SK-N-SH treated with all-trans-retinoic acid at 6 μM for 48 hours (cell line): ENCODE measurements around the gene DOK6.

Experiments used
- ATAC-seq: fragments of 200-7000 bp; cut with Tn5 transposase; 3 replicates; pipeline ENCODE4 v1.9.1; 2020; ENCODE audit warnings: mild to moderate bottlenecking, moderate library complexity
- ARNTL ChIP-seq: fragments of 450-650 bp; formaldehyde crosslinking; IDR thresholded peaks from 2 replicates; pipeline ENCODE4 v1.5.0; 2020; ENCODE audit warnings: low read depth, mild to moderate bottlenecking, moderate library complexity, borderline replicate concordance
- BACH2 ChIP-seq: fragments of 250-450 bp; sonication (Bioruptor Pico); IDR thresholded peaks from 2 replicates; pipeline ENCODE4 v1.9.0; 2021; ENCODE audit warnings: mild to moderate bottlenecking, borderline replicate concordance
- CSDC2 ChIP-seq: fragments of 250-450 bp; sonication (Bioruptor Pico); IDR thresholded peaks from 2 replicates; pipeline ENCODE4 v1.5.0; 2020; ENCODE audit warnings: mild to moderate bottlenecking, moderate library complexity
- ESRRG ChIP-seq: fragments of 250-450 bp; sonication (Bioruptor Pico); IDR thresholded peaks from 2 replicates; pipeline ENCODE4 v1.6.1; 2021; ENCODE audit warnings: mild to moderate bottlenecking
- GLIS3 ChIP-seq: fragments of 250-450 bp; sonication (Bioruptor Pico); IDR thresholded peaks from 2 replicates; pipeline ENCODE4 v1.5.0; 2020; ENCODE audit warnings: mild to moderate bottlenecking, moderate library complexity
- ISL1 ChIP-seq: fragments of 250-450 bp; sonication (Bioruptor Pico); IDR thresholded peaks from 2 replicates; pipeline ENCODE4 v2.1.2; 2022; ENCODE audit warnings: mild to moderate bottlenecking, moderate library complexity
- OSR1 ChIP-seq: fragments of 250-450 bp; sonication (Bioruptor Pico); IDR thresholded peaks from 2 replicates; pipeline ENCODE4 v1.8.0; 2022; ENCODE audit warnings: moderate library complexity, mild to moderate bottlenecking, inconsistent platforms
- PPARA ChIP-seq: fragments of 250-450 bp; sonication (Bioruptor Pico); IDR thresholded peaks from 2 replicates; pipeline ENCODE4 v1.5.0; 2020; ENCODE audit warnings: mild to moderate bottlenecking, borderline replicate concordance
- RARB ChIP-seq: fragments of 250-450 bp; sonication (Bioruptor Pico); IDR thresholded peaks from 2 replicates; pipeline ENCODE4 v1.8.0; 2021; ENCODE audit warnings: mild to moderate bottlenecking, moderate library complexity
- SNAI2 ChIP-seq: fragments of 250-450 bp; sonication (Bioruptor Pico); IDR thresholded peaks from 2 replicates; pipeline ENCODE4 v1.5.0; 2020; ENCODE audit warnings: mild to moderate bottlenecking, moderate library complexity
- TCF4 ChIP-seq: fragments of 250-450 bp; sonication (Bioruptor Pico); IDR thresholded peaks from 2 replicates; pipeline ENCODE4 v1.8.0; 2021; ENCODE audit warnings: mild to moderate bottlenecking, moderate library complexity, borderline replicate concordance
- TOX ChIP-seq: fragments of 250-450 bp; sonication (Bioruptor Pico); IDR thresholded peaks from 2 replicates; pipeline ENCODE4 v1.8.0; 2021; ENCODE audit warnings: mild to moderate bottlenecking, moderate library complexity, borderline replicate concordance
- ZFP3 ChIP-seq: fragments of 250-450 bp; sonication (Bioruptor Pico); IDR thresholded peaks from 2 replicates; pipeline ENCODE4 v1.5.0; 2020; ENCODE audit warnings: mild to moderate bottlenecking, moderate library complexity
- ZFP30 ChIP-seq: fragments of 450-650 bp; formaldehyde crosslinking; IDR thresholded peaks from 2 replicates; pipeline ENCODE4 v1.5.0; 2022; ENCODE audit warnings: mild to moderate bottlenecking, moderate library complexity
- ZNF565 ChIP-seq: fragments of 450-650 bp; formaldehyde crosslinking; conservative IDR thresholded peaks from 2 replicates; pipeline ENCODE4 v1.5.0; 2020; ENCODE audit warnings: low read depth, mild to moderate bottlenecking, moderate library complexity
- ZNF70 ChIP-seq: fragments of 450-650 bp; formaldehyde crosslinking; IDR thresholded peaks from 2 replicates; pipeline ENCODE4 v1.5.0; 2020; ENCODE audit warnings: mild to moderate bottlenecking, moderate library complexity
- ZNF8 ChIP-seq: fragments of 450-650 bp; formaldehyde crosslinking; IDR thresholded peaks from 2 replicates; pipeline ENCODE4 v1.5.0; 2020; ENCODE audit warnings: mild to moderate bottlenecking, moderate library complexity
- TF ChIP-seq, protein P1 (sequence below): fragments of 250-450 bp; sonication (Bioruptor Pico); IDR thresholded peaks from 2 replicates; pipeline ENCODE4 v1.8.0; 2020; ENCODE audit warnings: mild to moderate bottlenecking, moderate library complexity, borderline replicate concordance
- TF ChIP-seq, protein P2 (sequence below): fragments of 250-450 bp; sonication (Bioruptor Pico); IDR thresholded peaks from 2 replicates; pipeline ENCODE4 v1.5.1; 2020; ENCODE audit warnings: low read depth, mild to moderate bottlenecking, moderate library complexity
- TF ChIP-seq, protein P3 (sequence below): fragments of 250-450 bp; sonication (Bioruptor Pico); IDR thresholded peaks from 2 replicates; pipeline ENCODE4 v1.5.1; 2021; ENCODE audit warnings: mild to moderate bottlenecking, moderate library complexity
- TF ChIP-seq, protein P4 (sequence below): fragments of 250-450 bp; sonication (Bioruptor Pico); IDR thresholded peaks from 2 replicates; pipeline ENCODE4 v1.5.0; 2020; ENCODE audit warnings: mild to moderate bottlenecking, moderate library complexity

DOK6 gene

DNA sequence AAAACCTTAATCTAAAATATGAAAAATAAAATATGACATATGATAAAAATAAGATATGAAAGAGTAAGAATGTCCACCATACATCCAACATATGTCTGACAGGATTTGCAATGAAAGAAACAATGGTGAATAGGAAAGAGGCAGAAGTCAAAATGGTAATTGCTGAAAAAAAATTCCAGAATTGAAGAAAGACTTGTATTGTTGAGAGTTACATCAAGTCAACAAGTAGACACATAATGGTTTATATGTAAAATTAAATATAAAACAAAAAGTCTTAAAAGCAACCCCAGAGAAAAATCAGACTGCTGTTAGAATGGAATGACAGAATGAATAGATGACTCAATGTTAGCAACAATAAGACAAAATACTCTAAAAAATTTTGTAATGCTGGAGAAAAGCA, 255.1 kb downstream of the DOK6 start:
- no peak for ATAC-seq

DNA sequence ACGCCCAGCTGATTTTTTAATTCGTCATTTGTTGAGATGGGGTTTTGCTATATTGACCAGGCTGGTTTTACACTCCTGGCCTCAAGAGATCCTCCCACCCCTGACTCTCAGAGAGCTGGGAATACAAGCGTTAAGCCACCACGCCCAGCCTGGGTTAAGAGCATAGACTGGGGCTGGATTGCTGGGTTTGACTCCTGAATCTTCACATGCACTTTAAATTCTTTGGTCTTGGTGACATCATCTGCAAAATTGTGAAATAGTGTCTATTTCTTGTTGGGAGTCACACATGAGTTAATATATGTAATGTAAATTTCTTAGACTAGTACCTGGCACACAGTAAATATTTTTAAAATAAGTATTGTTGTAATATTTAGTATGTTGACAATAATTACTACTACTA, 257.4 kb downstream of the DOK6 start:
- ATAC-seq: no peak
- TF ChIP-seq TCF4 (CRISPR knock-in tag): no peak
- no peak for TF ChIP-seq ZNF8
- no peak for TF ChIP-seq ZNF565
- TF ChIP-seq GLIS3 (CRISPR knock-in tag): no peak
- TF ChIP-seq RARB (CRISPR knock-in tag): no peak
- no peak for TF ChIP-seq ZFP3 (CRISPR knock-in tag)
- no peak for TF ChIP-seq ISL1 (CRISPR knock-in tag)
- TF ChIP-seq ZNF70 (CRISPR knock-in tag): no peak
- TF ChIP-seq, protein P1, sequence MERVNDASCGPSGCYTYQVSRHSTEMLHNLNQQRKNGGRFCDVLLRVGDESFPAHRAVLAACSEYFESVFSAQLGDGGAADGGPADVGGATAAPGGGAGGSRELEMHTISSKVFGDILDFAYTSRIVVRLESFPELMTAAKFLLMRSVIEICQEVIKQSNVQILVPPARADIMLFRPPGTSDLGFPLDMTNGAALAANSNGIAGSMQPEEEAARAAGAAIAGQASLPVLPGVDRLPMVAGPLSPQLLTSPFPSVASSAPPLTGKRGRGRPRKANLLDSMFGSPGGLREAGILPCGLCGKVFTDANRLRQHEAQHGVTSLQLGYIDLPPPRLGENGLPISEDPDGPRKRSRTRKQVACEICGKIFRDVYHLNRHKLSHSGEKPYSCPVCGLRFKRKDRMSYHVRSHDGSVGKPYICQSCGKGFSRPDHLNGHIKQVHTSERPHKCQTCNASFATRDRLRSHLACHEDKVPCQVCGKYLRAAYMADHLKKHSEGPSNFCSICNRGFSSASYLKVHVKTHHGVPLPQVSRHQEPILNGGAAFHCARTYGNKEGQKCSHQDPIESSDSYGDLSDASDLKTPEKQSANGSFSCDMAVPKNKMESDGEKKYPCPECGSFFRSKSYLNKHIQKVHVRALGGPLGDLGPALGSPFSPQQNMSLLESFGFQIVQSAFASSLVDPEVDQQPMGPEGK (CRISPR knock-in tag): no peak
- no peak for TF ChIP-seq PPARA
- no peak for TF ChIP-seq TOX (CRISPR knock-in tag)
- TF ChIP-seq, protein P2, sequence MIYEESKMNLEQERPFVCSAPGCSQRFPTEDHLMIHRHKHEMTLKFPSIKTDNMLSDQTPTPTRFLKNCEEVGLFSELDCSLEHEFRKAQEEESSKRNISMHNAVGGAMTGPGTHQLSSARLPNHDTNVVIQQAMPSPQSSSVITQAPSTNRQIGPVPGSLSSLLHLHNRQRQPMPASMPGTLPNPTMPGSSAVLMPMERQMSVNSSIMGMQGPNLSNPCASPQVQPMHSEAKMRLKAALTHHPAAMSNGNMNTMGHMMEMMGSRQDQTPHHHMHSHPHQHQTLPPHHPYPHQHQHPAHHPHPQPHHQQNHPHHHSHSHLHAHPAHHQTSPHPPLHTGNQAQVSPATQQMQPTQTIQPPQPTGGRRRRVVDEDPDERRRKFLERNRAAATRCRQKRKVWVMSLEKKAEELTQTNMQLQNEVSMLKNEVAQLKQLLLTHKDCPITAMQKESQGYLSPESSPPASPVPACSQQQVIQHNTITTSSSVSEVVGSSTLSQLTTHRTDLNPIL (CRISPR knock-in tag): no peak
- TF ChIP-seq SNAI2 (CRISPR knock-in tag): no peak
- no peak for TF ChIP-seq ESRRG (CRISPR knock-in tag)
- TF ChIP-seq OSR1 (CRISPR knock-in tag): no peak
- TF ChIP-seq ZFP30 (CRISPR knock-in tag): no peak
- no peak for TF ChIP-seq CSDC2 (CRISPR knock-in tag)
- TF ChIP-seq, all 23 proteins: peak for 0

More for the DNA sequence above, 255.1 kb downstream of the DOK6 start:
- TF ChIP-seq SNAI2 (CRISPR knock-in tag) (no peak), ZFP30 (CRISPR knock-in tag) (no peak), CSDC2 (CRISPR knock-in tag) (no peak), ESRRG (CRISPR knock-in tag) (no peak), ZNF8 (no peak), TCF4 (CRISPR knock-in tag) (no peak), ZFP3 (CRISPR knock-in tag) (no peak), TOX (CRISPR knock-in tag) (no peak), ZNF565 (no peak), OSR1 (CRISPR knock-in tag) (no peak)
- TF ChIP-seq, protein P3, sequence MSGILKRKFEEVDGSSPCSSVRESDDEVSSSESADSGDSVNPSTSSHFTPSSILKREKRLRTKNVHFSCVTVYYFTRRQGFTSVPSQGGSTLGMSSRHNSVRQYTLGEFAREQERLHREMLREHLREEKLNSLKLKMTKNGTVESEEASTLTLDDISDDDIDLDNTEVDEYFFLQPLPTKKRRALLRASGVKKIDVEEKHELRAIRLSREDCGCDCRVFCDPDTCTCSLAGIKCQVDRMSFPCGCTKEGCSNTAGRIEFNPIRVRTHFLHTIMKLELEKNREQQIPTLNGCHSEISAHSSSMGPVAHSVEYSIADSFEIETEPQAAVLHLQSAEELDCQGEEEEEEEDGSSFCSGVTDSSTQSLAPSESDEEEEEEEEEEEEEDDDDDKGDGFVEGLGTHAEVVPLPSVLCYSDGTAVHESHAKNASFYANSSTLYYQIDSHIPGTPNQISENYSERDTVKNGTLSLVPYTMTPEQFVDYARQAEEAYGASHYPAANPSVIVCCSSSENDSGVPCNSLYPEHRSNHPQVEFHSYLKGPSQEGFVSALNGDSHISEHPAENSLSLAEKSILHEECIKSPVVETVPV (CRISPR knock-in tag): no peak
- TF ChIP-seq, protein P4, sequence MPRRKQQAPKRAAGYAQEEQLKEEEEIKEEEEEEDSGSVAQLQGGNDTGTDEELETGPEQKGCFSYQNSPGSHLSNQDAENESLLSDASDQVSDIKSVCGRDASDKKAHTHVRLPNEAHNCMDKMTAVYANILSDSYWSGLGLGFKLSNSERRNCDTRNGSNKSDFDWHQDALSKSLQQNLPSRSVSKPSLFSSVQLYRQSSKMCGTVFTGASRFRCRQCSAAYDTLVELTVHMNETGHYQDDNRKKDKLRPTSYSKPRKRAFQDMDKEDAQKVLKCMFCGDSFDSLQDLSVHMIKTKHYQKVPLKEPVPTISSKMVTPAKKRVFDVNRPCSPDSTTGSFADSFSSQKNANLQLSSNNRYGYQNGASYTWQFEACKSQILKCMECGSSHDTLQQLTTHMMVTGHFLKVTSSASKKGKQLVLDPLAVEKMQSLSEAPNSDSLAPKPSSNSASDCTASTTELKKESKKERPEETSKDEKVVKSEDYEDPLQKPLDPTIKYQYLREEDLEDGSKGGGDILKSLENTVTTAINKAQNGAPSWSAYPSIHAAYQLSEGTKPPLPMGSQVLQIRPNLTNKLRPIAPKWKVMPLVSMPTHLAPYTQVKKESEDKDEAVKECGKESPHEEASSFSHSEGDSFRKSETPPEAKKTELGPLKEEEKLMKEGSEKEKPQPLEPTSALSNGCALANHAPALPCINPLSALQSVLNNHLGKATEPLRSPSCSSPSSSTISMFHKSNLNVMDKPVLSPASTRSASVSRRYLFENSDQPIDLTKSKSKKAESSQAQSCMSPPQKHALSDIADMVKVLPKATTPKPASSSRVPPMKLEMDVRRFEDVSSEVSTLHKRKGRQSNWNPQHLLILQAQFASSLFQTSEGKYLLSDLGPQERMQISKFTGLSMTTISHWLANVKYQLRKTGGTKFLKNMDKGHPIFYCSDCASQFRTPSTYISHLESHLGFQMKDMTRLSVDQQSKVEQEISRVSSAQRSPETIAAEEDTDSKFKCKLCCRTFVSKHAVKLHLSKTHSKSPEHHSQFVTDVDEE: no peak

DNA sequence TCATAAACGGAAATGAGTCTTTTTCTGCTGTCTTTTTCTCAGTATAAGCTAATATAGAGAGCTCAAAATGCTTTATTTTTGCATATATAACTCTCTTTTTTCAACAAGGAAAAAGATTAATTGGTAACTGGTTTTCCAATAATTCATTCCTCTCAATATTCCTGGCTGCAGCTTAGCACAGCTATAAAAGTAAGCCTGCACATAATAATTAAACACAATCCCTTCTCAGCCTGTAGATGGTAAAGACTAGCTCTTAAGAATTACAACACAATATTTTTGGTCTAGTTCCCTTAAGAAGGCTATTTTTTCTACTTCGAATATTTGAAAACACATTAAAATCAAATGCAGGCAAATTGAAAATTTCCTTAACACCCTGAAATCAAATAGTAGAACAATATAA, 258.0 kb downstream of the DOK6 start:
- no peak for ATAC-seq
- TF ChIP-seq GLIS3 (CRISPR knock-in tag) (no peak), ZNF8 (no peak), BACH2 (CRISPR knock-in tag) (no peak), CSDC2 (CRISPR knock-in tag) (no peak), ARNTL (no peak), TOX (CRISPR knock-in tag) (no peak), ZNF565 (no peak), ZFP3 (CRISPR knock-in tag) (no peak)
- TF ChIP-seq, protein P4: no peak
- TF ChIP-seq, protein P3 (CRISPR knock-in tag): no peak
- TF ChIP-seq, protein P2 (CRISPR knock-in tag): no peak
- TF ChIP-seq, protein P1 (CRISPR knock-in tag): no peak
